OCI-LY7 (cell line): ENCODE results near the gene RWDD3. TPM values are rescaled to one million over a fixed set of nuclear protein-coding genes. Genes with fewer than 3 reads are reported as not detected.

ENCODE experiments used
- BruUV-seq: library from RNA; stranded (reverse); fragments of 400-500 nt; replicated peaks from 2 replicates; lab custom pipeline; 2021; lab: Mats Ljungman, UMichigan
- CTCF ChIA-PET: fragments of 300-600 bp; sonication (Branson Sonifier 250); formaldehyde crosslinking; loops from one replicate; lab custom pipeline; 2022; ENCODE audit warnings: antibody characterized with exemption; ENCODE audit not compliant: unreplicated experiment; lab: Charles Lee
- POLR2A ChIA-PET: fragments of 300-600 bp; sonication (Branson Sonifier 250); formaldehyde crosslinking; loops from one replicate; lab custom pipeline; 2022; ENCODE audit warnings: antibody characterized with exemption; lab: Charles Lee
- DNase-seq: peaks from one replicate; pipeline ENCODE4 v3.0.0-alpha.2; 2015; ENCODE audit warnings: low spot score
- H2AFZ ChIP-seq: fragments of 200-600 bp; sonication (generic), shearing (Covaris generic); 2 replicates; pipeline ENCODE4 v1.6.1; 2014; ENCODE audit warnings: mild to moderate bottlenecking, antibody characterized with exemption, low read length, moderate library complexity
- H3K27ac ChIP-seq: fragments of 200-600 bp; sonication (generic); 2 replicates; pipeline ENCODE4 v1.5.1; 2014; ENCODE audit warnings: mixed run types, low read depth, mild to moderate bottlenecking, moderate library complexity, low read length, inconsistent platforms; ENCODE audit not compliant: poor library complexity, severe bottlenecking
- H3K36me3 ChIP-seq: fragments of 200-600 bp; sonication (generic); 2 replicates; pipeline ENCODE4 v1.6.1; 2014; ENCODE audit warnings: mild to moderate bottlenecking, antibody characterized with exemption, low read length, moderate library complexity, mixed read lengths; ENCODE audit not compliant: insufficient read depth
- H3K4me1 ChIP-seq: fragments of 200-600 bp; sonication (generic); 2 replicates; pipeline ENCODE4 v1.5.1; 2014; ENCODE audit warnings: mild to moderate bottlenecking, low read length; ENCODE audit not compliant: insufficient read depth, poor library complexity, severe bottlenecking
- H3K4me2 ChIP-seq: fragments of 200-600 bp; sonication (generic); 2 replicates; pipeline ENCODE4 v1.6.1; 2014; ENCODE audit warnings: mild to moderate bottlenecking, low read length
- H3K4me3 ChIP-seq: fragments of 200-600 bp; sonication (generic); 2 replicates; pipeline ENCODE4 v1.5.1; 2014; ENCODE audit warnings: mild to moderate bottlenecking, low read depth, low read length; ENCODE audit not compliant: poor library complexity, severe bottlenecking
- H3K79me2 ChIP-seq: fragments of 200-600 bp; sonication (generic); 2 replicates; pipeline ENCODE4 v1.6.1; 2016; ENCODE audit warnings: low read depth, mild to moderate bottlenecking, low read length, moderate library complexity, mixed read lengths; ENCODE audit not compliant: insufficient read depth
- H3K9me2 ChIP-seq: fragments of 200-600 bp; sonication (generic); 2 replicates; pipeline ENCODE4 v1.6.1; 2016; ENCODE audit warnings: mild to moderate bottlenecking, low read length, mixed read lengths; ENCODE audit not compliant: insufficient read depth
- H3K9me3 ChIP-seq: fragments of 200-600 bp; sonication (generic); 2 replicates; pipeline ENCODE4 v1.6.1; 2014; ENCODE audit warnings: mild to moderate bottlenecking, mixed run types, low read length, mixed read lengths
- H4K20me1 ChIP-seq: fragments of 200-600 bp; sonication (generic); 2 replicates; pipeline ENCODE4 v1.6.1; 2014; ENCODE audit warnings: mild to moderate bottlenecking, antibody characterized with exemption, low read length, moderate library complexity, mixed read lengths; ENCODE audit not compliant: insufficient read depth
- CTCF ChIP-seq: fragments of 200-600 bp; sonication (generic); conservative IDR thresholded peaks from 2 replicates; pipeline ENCODE4 v1.5.1; 2014; ENCODE audit warnings: mild to moderate bottlenecking, antibody characterized with exemption, low read length, moderate library complexity, mixed read lengths
- EZH2phosphoT487 ChIP-seq: fragments of 200-600 bp; sonication (generic); IDR thresholded peaks from 2 replicates; pipeline ENCODE4 v1.6.1; 2018; ENCODE audit warnings: low read depth, borderline replicate concordance, mild to moderate bottlenecking, mixed run types, antibody characterized with exemption, low read length, moderate library complexity, mixed read lengths
- intact Hi-C: fragments of 100-400 bp; cut with micrococcal nuclease; formaldehyde crosslinking; loops from one replicate; pipeline ENCODE4 v1.10.0; 2022; ENCODE audit not compliant: unreplicated experiment
- total RNA-seq, 2 experiments: library from RNA; depleted of rRNA in 1 of 2; stranded (reverse); fragments of >200 nt in 1 of 2; shearing (Covaris generic) in 1 of 2; gene quantifications; 2 replicates each; pipeline ENCODE4 v1.2.3, GENCODE V29; 2014 to 2022

RWDD3 gene
- total RNA-seq, 2 experiments from 2014 or later: 11.7 to 20.9 TPM

DNA sequence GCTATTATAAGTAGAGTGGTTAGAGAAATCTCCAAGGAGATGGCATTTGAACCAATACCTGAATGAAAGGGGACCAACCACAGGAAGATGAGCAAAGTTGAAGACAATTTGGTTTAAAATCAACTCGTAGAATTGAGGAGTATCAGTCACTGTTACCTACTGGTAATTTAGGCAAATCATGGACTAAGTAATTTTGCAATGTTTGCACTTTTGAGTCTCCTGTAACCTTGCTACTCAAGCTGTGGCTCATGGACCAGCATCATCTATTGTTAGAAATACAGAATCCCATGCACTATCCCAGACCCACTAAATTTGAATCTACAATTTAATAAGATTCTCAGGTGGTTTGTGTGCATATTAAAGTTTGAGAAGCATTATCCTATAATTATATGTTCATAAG lies 21.8 kb downstream of the RWDD3 start:
- Histone ChIP-seq H3K4me3 (no peak overlapping the region), H3K4me1 (no peaks in the 10 kb centered on the region), H3K36me3 (no peaks in the 10 kb centered on the region), H3K79me2 (no peaks in the 10 kb centered on the region), H3K4me2 (no peak overlapping the region), H3K9me2 (no peaks in the 10 kb centered on the region; the same call in 1 of the 2 replicates), H3K27ac (no peak overlapping the region), H4K20me1 (no peaks in the 10 kb centered on the region), H2AFZ (no peak overlapping the region), H3K9me3 (no peaks in the 10 kb centered on the region)
- ChIA-PET POLR2A (no interaction called here), CTCF (no interaction called here)
- no TSS peak for BruUV-seq
- intact Hi-C loops: no loop called here
- TF ChIP-seq EZH2phosphoT487: no peak
- no peak for TF ChIP-seq CTCF
- no peak for DNase-seq

GRCh38 chr1:95257758-95258157 lies 23.7 kb downstream of the RWDD3 start:
- Histone ChIP-seq H3K4me1 (no peaks in the 10 kb centered on the region), H3K4me3 (no peak overlapping the region), H3K79me2 (no peaks in the 10 kb centered on the region), H3K9me3 (no peaks in the 10 kb centered on the region), H3K9me2 (no peaks in the 10 kb centered on the region; the same call in 1 of the 2 replicates), H4K20me1 (no peaks in the 10 kb centered on the region), H3K4me2 (no peak overlapping the region), H3K27ac (no peak overlapping the region), H3K36me3 (no peaks in the 10 kb centered on the region), H2AFZ (no peak overlapping the region)
- ChIA-PET CTCF (no interaction called here), POLR2A (interaction anchor here (0.6 to 0.7 kb wide), 2 partner anchors 77 to 732 kb away, joined by 3 to 5 read pairs; no protein-coding TSS in a partner anchor)
- intact Hi-C loops: no loop called here
- DNase-seq: no peak
- BruUV-seq: no TSS peak
- TF ChIP-seq CTCF: no peak
- TF ChIP-seq EZH2phosphoT487: no peak

DNA sequence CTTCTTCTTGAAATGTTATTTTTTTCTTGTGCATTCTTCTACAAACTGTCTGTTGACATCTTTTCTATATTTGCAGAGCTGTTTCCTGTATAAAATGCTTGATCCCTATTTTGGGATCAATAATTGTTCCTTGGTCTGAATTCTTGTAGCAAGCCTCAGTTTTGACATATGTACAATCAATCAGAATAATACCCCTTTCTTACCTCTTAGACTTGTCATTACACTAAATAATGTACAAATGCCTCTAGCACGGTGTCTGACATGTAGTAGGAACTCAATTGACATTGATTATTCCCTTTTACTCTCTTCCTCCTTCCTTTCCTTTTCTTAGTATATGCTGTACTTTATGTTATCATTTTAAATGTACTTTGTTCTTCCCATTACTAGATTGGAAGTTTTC lies 25.2 kb downstream of the RWDD3 start:
- Histone ChIP-seq H3K4me2 (no peak overlapping the region), H3K79me2 (no peaks in the 10 kb centered on the region), H2AFZ (no peak overlapping the region), H4K20me1 (no peaks in the 10 kb centered on the region), H3K27ac (no peak overlapping the region), H3K4me3 (no peak overlapping the region), H3K9me2 (no peaks in the 10 kb centered on the region; the same call in 1 of the 2 replicates), H3K9me3 (no peaks in the 10 kb centered on the region), H3K36me3 (no peaks in the 10 kb centered on the region), H3K4me1 (no peaks in the 10 kb centered on the region)
- intact Hi-C loops: no loop called here
- no peak for TF ChIP-seq CTCF
- TF ChIP-seq EZH2phosphoT487: no peak
- ChIA-PET POLR2A (no interaction called here), CTCF (no interaction called here)
- DNase-seq: no peak
- BruUV-seq: no TSS peak
